Measurements from ENCODE around the gene APBB2.

The APBB2 gene

DNA sequence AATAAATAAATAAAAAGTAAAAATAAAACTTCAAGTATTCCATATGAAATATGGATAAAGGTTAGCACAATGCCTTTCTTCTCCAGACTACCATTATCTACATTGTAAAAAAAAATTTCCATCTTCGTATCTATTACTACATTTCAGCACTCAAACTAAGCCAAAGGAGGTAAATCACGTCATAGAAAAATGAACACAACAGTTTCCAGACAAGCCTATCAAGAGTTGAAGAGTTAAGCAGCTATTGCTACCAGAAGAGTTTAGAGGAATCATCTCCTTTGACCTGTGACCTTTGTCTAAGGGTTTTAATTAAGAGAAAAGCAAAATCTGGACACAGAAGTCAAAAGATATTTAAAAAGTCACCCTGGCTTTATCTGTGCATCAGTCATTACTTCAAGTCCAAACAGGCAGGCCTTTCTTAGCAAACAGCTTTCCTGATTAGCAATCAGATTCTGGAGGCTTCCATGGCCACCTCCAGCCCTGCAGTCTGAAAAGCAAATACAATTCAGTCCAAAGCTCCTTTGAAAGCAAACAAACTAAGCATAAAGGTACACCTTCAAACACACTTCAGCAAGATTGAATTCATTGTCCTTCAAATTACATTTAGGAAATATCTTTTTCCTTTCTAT is 82.2 kb downstream of the APBB2 start:
- peak; percentile 9 for DNase-seq

GRCh38 chr4:41129936-41130440 is 84.4 kb downstream of the APBB2 start:
- no peak for DNase-seq

DNA sequence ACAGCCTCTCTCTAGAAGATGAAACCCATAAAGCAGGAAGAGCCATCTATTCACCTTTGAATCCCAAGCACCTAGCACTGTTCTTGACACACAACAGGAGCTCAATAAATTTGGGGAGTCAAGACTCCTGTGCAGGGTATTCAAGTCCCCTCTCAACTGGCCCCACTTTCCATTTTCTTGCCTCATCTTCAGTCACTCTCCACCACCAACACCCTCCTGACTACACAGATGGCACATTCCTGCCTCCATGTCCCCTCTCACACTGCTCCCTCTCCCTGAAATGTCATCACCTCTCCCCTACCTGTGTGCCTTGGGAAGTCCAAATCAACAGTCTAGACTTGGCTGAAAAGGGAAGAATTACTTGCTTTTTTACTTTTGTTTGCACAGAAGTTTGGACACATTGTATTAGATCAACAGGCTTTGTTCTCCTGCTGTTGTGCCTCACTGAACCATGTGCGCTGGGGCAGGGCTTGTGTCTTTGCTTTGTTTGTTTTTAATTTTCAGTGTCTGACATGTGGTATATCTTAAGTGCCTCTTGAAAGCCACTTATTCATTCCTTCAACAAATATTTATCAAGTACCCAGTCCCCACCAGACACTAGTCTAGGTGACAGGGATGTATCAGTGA is 85.1 kb downstream of the APBB2 start:
- DNase-seq, result peak; percentile 9

DNA sequence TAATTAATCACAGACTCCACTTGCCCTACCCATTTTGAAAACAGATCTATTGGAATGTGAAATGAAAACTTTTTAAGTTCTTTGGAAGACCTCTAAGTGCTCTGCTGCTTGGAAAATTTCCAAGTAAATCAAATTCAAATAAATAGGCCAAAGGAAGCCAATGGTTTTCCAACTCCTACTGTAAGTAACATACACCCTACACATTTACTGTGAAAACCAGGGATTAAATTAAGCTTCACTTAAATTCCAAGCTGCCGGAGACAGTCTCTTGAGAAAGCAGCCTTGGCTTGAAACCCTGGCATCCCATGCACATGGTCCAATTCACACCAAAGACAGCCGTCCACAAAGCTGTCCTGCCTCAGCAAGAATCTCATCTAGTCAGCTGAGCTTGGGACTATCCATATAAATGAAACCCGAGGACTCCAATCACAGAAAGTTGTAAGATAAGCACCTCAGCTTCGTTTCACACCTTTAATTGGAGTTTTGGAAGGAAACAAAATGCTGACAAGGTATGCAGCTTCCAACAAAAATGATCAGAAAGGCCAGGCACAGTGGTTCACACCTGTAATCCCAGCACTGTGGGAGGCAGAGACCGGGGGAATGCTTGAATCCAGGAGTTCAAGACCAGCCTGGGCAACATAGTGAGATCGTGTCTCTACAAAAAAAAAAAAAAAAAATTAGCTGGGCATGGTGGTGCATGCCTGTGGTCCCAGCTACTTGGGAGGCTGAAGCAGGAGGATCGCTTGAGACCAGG is 88.6 kb downstream of the APBB2 start:
- DNase-seq, result no peak

- no peak for DNase-seq
Observed at GRCh38 chr4:41124916-41125548, 89.3 kb downstream of the APBB2 start.

- no peak for DNase-seq
Observed at GRCh38 chr4:41122775-41123174, 91.6 kb downstream of the APBB2 start.

GRCh38 chr4:41122309-41122708 is 92.0 kb downstream of the APBB2 start:
- no peak for DNase-seq

DNA sequence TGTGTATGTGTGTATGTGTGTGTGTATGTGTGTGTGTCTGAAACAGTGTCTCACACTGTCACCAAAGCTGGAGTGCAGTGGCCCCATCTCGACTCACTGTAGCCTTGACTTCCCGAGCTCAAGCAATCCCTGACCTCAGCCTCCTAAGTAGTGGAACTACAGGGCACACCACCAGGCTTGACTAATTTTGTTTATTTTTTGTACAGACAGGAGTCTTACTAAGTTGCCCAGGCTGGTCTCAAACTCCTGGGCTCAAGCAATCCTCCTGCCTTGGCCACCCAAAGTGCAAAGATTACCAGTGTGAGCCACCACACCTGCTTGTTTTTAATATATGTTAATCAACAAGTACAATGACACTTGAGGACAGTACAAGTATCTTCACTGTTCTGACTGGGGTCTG is 92.4 kb downstream of the APBB2 start:
- no peak for DNase-seq

DNA sequence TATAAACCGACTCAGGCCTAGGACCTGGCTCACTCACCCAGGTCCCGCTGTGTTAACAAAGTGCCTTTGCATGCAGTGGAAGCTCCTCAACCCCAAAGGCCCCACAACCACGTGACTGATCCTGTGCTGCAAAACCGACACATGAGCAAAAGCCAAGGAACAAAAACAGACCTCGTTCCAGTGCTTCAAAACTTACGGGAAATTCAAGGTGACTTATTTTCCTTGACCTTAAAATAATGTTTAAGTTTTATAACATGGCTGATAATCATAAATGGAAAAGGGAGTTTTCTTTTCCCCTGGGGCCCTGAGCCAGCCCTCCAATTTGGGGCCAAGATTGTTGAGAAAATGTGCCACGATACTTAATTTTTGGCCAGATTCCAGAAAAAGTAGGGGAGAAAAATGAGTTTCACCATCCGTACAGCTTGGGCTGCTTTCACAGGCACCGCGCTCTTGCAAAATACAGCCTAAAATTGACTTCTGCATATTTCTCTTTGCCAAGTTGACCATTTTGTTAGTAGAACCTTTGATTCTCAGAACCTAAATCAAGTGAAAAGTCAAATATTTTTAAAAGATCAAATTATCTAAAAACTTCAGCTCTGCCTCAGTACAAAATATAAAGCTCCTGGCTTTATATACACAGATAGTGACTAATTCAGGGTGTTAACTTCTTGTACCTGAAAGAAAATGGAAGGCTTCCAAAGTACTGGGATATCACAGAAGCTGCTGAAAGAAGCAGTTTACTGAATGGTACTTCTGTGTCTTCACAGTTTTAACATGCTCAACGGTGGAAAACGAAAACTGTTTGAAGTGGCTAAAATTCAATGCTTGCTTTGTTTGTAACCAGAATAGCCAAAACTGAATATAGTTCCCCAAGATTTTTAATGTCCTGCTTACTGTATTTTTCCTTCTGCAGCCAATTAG is 93.8 kb downstream of the APBB2 start:
- DNase-seq, result no peak

DNA sequence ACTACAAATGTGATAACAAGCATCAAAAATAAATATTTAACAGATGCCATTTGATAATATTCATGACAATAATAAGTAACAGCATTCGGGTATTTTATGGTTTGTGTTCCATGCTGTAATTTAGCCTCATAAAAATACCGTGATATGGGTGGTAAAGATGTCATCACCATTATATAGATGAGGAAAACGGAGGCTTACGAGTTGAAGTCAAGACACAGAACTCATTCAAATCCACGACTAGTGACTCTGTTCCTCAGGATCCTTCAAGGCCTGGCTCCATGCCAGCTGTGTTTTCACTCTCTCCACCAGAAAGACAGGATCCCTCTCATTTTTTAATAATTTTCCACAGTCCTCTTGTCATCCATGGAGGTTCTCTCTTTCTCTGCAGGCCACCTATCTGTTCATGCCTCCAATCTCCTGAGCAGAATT is 94.5 kb downstream of the APBB2 start:
- DNase-seq, result no peak

DNA sequence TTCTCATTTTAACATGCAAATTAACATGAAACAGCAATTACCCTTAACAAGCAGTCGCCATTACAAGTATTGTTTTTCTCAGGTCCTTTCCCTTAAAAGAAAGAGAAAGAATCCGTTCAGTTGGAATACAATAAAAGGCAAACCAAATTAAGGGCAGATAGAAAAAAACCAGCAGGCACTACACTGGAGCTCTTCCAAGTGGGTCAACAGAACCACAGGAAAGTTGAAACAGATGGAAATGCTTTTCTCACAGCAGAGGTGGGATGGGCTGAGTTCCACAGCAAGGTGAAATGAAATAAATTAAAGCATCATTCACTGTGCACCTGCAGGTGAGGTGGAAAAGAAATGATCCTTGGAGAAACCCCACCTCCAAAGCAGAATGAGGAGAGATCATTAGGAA is 102.6 kb downstream of the APBB2 start:
- no peak for DNase-seq

DNA sequence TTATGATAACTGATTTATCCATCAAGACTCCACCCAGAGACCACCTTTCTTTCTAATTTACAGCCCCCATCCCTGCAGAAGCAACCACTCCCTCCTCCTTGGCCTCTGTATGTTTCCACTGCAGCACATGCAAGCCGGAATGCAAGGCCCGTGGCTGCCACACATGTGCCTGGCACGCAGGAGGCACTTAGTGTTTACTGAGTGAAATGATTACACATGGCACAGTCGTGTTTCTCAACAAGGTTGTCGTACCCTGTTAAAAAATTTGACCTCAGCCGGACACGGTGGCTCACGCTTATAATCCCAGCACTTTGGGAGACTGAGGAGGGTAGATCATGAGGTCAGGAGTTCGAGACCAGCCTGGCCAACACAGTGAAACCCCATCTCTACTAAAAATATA is 104.3 kb downstream of the APBB2 start:
- DNase-seq, result no peak

- DNase-seq, result no peak
Observed at GRCh38 chr4:41108481-41108880, 105.9 kb downstream of the APBB2 start.

GRCh38 chr4:41106694-41107419 is 107.5 kb downstream of the APBB2 start:
- no peak for DNase-seq

DNA sequence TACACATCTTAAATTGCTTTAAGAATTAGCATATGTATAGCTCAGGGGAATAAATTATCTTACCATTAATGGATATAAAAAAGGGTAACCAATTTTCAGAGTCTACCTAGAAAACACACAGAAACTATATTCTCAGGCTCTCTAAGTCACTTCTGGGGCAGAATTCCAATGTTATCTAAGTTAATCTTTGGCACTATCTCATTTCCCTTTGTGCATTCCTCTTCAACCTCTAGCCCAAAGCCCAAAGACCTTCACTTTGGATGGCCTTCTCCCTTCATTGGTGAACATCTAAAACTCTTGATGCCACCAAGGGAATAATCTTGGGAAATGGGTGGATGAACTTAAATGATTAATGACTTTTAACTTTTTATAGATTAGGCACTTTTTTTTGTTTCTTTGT is 108.3 kb downstream of the APBB2 start:
- DNase-seq, result no peak

DNA sequence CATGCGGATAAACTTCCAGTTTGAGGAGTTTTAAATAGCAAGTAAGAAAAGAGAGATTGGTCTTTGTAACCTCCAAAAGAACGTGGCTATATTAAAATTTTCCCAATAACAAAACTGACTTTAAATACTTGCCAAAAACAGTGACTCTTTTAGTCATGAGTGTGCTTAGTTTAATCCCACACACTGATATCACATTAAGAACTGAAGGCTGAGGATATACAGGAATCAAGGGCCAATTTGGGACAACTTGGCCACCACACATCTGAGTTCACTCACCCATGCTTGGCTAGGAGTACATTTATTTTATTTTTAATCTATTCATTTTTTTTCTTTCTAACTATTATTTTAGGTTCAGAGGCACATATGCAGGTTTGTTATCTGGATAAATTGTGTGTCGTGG is 110.2 kb downstream of the APBB2 start:
- DNase-seq, result no peak

GRCh38 chr4:41103657-41104056 is 110.7 kb downstream of the APBB2 start:
- no peak for DNase-seq

DNA sequence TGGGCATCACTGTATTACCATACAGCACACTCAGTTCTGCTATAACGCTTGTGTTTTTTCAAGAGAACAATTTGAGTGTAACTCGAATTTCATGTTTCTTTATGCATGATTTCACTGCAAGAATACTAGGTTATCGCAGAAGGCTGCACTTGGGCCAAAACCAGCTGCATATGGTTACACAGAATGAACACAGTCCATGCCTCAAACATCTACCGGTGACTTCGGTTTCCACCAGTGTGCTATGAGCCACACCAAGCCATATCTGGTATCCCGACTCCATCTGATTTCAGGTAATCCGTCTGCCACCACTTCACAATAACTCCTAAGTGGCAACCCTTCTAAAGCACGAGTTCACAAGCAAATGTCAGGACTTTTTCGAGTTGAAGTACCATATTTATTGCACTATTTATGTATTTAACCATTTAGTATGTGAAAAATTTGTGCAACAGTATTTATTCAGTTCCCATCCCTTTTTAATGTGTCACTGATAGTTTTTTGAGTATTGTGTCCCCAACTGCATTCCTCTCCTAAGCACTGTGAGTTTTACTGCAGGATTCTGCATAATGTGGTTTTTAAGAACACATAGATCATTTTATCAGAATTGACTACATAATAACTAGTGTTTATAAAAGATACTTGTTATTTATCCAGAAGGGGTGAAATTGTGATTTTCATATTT is 111.8 kb downstream of the APBB2 start:
- DNase-seq, result no peak

DNA sequence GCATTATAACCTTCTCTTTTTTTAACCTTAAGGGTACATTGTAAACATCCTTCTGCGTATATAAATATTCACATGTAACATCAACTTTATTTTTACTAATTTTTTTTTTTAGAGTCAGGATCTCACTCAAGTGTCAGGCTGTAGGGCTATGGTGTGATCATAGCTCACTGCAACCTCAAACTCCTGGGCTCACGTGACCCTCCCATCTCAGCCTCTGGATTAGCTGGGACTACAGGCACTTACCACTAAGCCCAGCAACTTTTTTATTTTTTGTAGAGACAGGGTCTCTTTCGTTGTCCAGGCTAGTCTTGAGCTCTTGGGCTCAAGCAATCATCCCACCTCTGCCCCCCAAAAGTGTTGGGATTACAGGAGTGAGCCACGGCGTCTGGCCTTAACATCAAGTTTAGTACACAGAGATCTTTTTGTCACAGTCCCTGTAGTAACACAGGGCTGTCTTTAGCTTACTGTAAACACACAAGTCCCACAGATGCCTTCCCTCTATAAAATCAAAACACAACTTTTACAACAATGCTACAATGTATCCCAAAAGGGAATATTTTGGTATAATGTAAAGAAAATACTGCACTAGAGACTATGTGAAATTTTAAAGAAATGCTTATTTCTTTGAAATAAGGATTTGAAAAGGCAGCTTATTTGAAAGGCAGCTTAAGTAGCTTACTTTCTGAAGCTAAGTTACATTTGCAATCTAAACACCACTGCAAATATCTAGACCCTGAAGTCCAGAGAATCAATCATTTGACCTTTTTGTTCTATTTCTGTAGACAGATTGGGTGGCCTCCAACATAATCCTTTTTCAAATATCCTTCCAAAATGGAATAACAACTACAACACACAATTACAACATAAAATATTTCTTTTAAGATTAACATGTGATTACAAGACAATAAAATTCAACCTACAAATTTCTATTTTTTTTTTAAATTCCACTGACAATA is 116.0 kb downstream of the APBB2 start:
- no peak for DNase-seq

GRCh38 chr4:41095973-41096372 is 118.4 kb downstream of the APBB2 start:
- no peak for DNase-seq

Measured in NCI-H1092 (cell line).